ENCODE measurements around the gene ZNRF1. TPM values are rescaled to one million over a fixed set of nuclear protein-coding genes. Genes with fewer than 3 reads are reported as not detected.

ZNRF1 gene
- total RNA-seq, 1 experiment from 2014 or later: 52.3 TPM

DNA sequence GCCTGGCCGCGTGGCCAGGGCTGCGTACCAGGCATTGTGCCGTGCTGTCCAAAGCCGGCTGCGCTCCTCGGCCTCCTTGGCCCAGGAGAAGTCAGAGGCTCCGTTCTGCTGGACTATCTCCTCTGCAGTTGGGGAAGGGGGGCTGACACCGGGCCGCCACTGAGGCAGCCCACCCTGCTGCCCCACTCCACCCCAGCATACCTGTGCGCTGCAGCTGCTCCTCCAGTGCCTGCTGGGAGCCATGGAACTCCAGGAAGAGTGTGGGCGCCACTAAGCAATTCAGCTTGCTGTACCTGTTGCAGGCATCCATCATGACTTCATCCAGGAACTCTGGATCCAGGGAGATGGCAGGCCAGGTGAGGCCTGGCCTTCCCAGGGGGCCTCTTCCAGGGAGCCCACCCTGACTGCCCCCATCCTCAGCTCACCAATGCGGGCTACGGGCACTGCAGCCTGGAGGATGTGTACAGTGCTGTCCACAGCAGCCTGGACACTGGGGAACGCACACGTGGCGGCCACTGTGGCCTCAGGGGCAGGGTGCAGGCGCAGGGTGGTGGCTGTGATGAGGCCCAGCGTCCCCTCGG is 114.8 kb downstream of the ZNRF1 start:
- Histone ChIP-seq H3K9me3 (ENCODE audit: control insufficient read depth, insufficient read depth, low read depth, low read length) (no peaks in the 10 kb centered on the region), H3K27me3 (ENCODE audit: control insufficient read depth, insufficient read depth, low read length) (no peaks in the 10 kb centered on the region), H3K4me3 (ENCODE audit: low read depth in 2 of 2, low read length in 2 of 2) (no peak overlapping the region), H3K4me1 (ENCODE audit: control insufficient read depth, insufficient read depth, low read length) (peaks cover 36% of the 10 kb centered on the region), H3K27ac (ENCODE audit: low read length) (no peak overlapping the region), H3K36me3 (ENCODE audit: control insufficient read depth, insufficient read depth, low read length) (no peaks in the 10 kb centered on the region)
- BruUV-seq (replicated peaks): no TSS peak
- intact Hi-C loops (cut with micrococcal nuclease; ENCODE audit: unreplicated experiment): loop anchor here (10.0 kb wide), 1 partner anchor 299 kb away; no protein-coding TSS in a partner anchor
- DNase-seq (ENCODE audit: low read depth, low spot score) (no peak), ATAC-seq (no peak)
- POLR2A ChIA-PET: no interaction called here
- in situ Hi-C loops (cut with HindIII; ENCODE audit: low pct_unique_long_range_greater_than_20kb, low sequenced_read_pairs): no loop called here
- CTCF ChIA-PET: interaction anchor here (0.5 kb wide), 1 partner anchor 21 kb away, joined by 5 read pairs; no protein-coding TSS in a partner anchor
- TF ChIP-seq, protein P1, sequence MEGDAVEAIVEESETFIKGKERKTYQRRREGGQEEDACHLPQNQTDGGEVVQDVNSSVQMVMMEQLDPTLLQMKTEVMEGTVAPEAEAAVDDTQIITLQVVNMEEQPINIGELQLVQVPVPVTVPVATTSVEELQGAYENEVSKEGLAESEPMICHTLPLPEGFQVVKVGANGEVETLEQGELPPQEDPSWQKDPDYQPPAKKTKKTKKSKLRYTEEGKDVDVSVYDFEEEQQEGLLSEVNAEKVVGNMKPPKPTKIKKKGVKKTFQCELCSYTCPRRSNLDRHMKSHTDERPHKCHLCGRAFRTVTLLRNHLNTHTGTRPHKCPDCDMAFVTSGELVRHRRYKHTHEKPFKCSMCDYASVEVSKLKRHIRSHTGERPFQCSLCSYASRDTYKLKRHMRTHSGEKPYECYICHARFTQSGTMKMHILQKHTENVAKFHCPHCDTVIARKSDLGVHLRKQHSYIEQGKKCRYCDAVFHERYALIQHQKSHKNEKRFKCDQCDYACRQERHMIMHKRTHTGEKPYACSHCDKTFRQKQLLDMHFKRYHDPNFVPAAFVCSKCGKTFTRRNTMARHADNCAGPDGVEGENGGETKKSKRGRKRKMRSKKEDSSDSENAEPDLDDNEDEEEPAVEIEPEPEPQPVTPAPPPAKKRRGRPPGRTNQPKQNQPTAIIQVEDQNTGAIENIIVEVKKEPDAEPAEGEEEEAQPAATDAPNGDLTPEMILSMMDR (IDR thresholded peaks at IDR 0.05): no peak
- TF ChIP-seq TCF7L2 (IDR thresholded peaks at IDR 0.05; ENCODE audit: low read depth, low read length): no peak
- TF ChIP-seq SIN3A (IDR thresholded peaks at IDR 0.05; ENCODE audit: borderline replicate concordance, insufficient read depth, low read depth, low read length): no peak
- no peak for TF ChIP-seq POLR2AphosphoS5 (IDR thresholded peaks at IDR 0.05; ENCODE audit: low read depth, low read length)
- TF ChIP-seq, protein P2, sequence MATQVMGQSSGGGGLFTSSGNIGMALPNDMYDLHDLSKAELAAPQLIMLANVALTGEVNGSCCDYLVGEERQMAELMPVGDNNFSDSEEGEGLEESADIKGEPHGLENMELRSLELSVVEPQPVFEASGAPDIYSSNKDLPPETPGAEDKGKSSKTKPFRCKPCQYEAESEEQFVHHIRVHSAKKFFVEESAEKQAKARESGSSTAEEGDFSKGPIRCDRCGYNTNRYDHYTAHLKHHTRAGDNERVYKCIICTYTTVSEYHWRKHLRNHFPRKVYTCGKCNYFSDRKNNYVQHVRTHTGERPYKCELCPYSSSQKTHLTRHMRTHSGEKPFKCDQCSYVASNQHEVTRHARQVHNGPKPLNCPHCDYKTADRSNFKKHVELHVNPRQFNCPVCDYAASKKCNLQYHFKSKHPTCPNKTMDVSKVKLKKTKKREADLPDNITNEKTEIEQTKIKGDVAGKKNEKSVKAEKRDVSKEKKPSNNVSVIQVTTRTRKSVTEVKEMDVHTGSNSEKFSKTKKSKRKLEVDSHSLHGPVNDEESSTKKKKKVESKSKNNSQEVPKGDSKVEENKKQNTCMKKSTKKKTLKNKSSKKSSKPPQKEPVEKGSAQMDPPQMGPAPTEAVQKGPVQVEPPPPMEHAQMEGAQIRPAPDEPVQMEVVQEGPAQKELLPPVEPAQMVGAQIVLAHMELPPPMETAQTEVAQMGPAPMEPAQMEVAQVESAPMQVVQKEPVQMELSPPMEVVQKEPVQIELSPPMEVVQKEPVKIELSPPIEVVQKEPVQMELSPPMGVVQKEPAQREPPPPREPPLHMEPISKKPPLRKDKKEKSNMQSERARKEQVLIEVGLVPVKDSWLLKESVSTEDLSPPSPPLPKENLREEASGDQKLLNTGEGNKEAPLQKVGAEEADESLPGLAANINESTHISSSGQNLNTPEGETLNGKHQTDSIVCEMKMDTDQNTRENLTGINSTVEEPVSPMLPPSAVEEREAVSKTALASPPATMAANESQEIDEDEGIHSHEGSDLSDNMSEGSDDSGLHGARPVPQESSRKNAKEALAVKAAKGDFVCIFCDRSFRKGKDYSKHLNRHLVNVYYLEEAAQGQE (IDR thresholded peaks at IDR 0.05; ENCODE audit: insufficient read depth in 1 of 2, low read depth in 2 of 2, low read length in 1 of 2): no peak

DNA sequence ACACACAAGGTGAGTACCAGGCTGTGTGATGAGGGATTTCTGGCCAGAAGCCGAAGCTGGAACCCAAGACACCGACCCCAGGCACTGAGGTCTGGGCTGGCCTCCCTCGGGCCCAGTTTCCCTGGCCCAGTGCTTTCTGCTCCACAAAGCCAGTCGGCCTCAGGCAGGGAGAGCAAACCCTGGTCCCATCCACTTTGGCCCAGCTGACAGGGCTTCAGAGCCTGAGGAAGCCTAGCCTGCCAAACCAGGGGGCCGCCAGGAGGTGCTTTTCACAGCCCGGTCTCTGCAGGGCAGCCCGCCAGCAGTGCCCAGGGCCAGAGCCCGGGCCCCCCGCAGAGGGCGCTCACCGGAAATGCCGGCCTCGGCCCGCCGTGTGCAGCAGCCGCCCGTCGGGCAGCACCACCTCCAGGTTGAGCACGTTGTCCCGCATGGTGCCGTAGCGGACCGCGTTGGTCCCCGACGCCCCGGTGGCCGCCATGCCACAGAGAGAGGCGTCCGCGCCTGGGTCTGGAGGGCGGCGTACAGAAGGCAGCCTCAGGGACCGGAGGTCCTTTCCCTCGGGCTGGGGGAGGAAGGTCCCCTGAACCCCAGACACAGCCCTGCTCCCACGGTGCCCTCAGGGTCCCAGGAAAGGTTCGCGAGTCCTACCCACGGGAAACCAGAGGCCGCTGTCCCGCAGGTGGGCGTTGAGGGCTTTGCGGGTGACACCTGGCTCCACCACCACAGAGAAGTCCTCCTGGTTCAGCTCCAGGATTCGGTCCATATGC is 115.5 kb downstream of the ZNRF1 start:
- TF ChIP-seq SIN3A (IDR thresholded peaks at IDR 0.05; ENCODE audit: borderline replicate concordance, insufficient read depth, low read depth, low read length) (no peak), POLR2AphosphoS5 (IDR thresholded peaks at IDR 0.05; ENCODE audit: low read depth, low read length) (no peak), TCF7L2 (IDR thresholded peaks at IDR 0.05; ENCODE audit: low read depth, low read length) (no peak)
- TF ChIP-seq, protein P1 (IDR thresholded peaks at IDR 0.05): no peak
- TF ChIP-seq, protein P2 (IDR thresholded peaks at IDR 0.05; ENCODE audit: insufficient read depth in 1 of 2, low read depth in 2 of 2, low read length in 1 of 2): no peak
- intact Hi-C loops (cut with micrococcal nuclease; ENCODE audit: unreplicated experiment): loop anchor here (10.0 kb wide), 1 partner anchor 300 kb away; no protein-coding TSS in a partner anchor
- CTCF ChIA-PET: interaction anchor here (0.5 kb wide), 1 partner anchor 21 kb away, joined by 5 read pairs; no protein-coding TSS in a partner anchor

More for the DNA sequence above, 115.5 kb downstream of the ZNRF1 start:
- Histone ChIP-seq H3K36me3 (ENCODE audit: control insufficient read depth, insufficient read depth, low read length) (no peaks in the 10 kb centered on the region), H3K27me3 (ENCODE audit: control insufficient read depth, insufficient read depth, low read length) (no peaks in the 10 kb centered on the region), H3K4me3 (ENCODE audit: low read depth in 2 of 2, low read length in 2 of 2) (no peak overlapping the region), H3K27ac (ENCODE audit: low read length) (no peak overlapping the region), H3K4me1 (ENCODE audit: control insufficient read depth, insufficient read depth, low read length) (peaks cover 29% of the 10 kb centered on the region), H3K9me3 (ENCODE audit: control insufficient read depth, insufficient read depth, low read depth, low read length) (no peaks in the 10 kb centered on the region)
- in situ Hi-C loops (cut with HindIII; ENCODE audit: low pct_unique_long_range_greater_than_20kb, low sequenced_read_pairs): no loop called here
- DNase-seq (ENCODE audit: low read depth, low spot score): no peak
- BruUV-seq (replicated peaks): no TSS peak
- POLR2A ChIA-PET: no interaction called here
- ATAC-seq: no peak
